Measurements from ENCODE around the gene TRAF2.
"Not testable (repeated sequence)": the region's sequence is repeated elsewhere in the genome, so short reads cannot be mapped to it uniquely, and the experiment has no call there.

TRAF2 gene

GRCh38 chr9:136885950-136886578 lies at the start of gene TRAF2:
TSS of gene TRAF2 (plus strand) at chr9:136886516. CDS start at chr9:136898741, 12,225 bp downstream.
- peak; percentile 99 for DNase-seq (ENCODE audit: low read depth)
- peak within 1 kb of the TSS; percentile 90 for H3K4me3 ChIP-seq (ENCODE audit: low read depth, low read length)

GRCh38 chr9:136837146-136837855 lies 49.0 kb upstream of the TRAF2 start:
- no peak for DNase-seq (ENCODE audit: low read depth)
- H3K4me3 ChIP-seq (ENCODE audit: low read depth, low read length), result no peak overlapping the region

GRCh38 chr9:136837856-136838277 lies 48.4 kb upstream of the TRAF2 start:
- not testable (repeated sequence) for H3K4me3 ChIP-seq (ENCODE audit: low read depth, low read length); DNase-seq (ENCODE audit: low read depth)

- H3K4me3 ChIP-seq (ENCODE audit: low read depth, low read length), result no peak overlapping the region
- DNase-seq (ENCODE audit: low read depth), result no peak
These were observed 47.7 kb upstream of the TRAF2 start for GRCh38 chr9:136838314-136839228.

- no peak for DNase-seq (ENCODE audit: low read depth)
- H3K4me3 ChIP-seq (ENCODE audit: low read depth, low read length), result no peak overlapping the region
These were observed 46.8 kb upstream of the TRAF2 start for GRCh38 chr9:136839229-136840139.

GRCh38 chr9:136840140-136840876 lies 46.0 kb upstream of the TRAF2 start:
- DNase-seq (ENCODE audit: low read depth), result no peak
- no peak overlapping the region for H3K4me3 ChIP-seq (ENCODE audit: low read depth, low read length)

- no peak for DNase-seq (ENCODE audit: low read depth)
- H3K4me3 ChIP-seq (ENCODE audit: low read depth, low read length), result no peak overlapping the region
These were observed 45.3 kb upstream of the TRAF2 start for GRCh38 chr9:136840877-136841645.

GRCh38 chr9:136841646-136842379 lies 44.5 kb upstream of the TRAF2 start:
- not testable (repeated sequence) for DNase-seq (ENCODE audit: low read depth)
- peak overlapping the region; percentile 52 for H3K4me3 ChIP-seq (ENCODE audit: low read depth, low read length)

GRCh38 chr9:136842380-136842948 lies 43.9 kb upstream of the TRAF2 start, which contains the start of gene AJM1:
TSS of gene AJM1 (plus strand) at chr9:136842478. CDS start at chr9:136844415, 1,937 bp downstream.
- H3K4me3 ChIP-seq (ENCODE audit: low read depth, low read length), result peak within 1 kb of the TSS; percentile 52
- DNase-seq (ENCODE audit: low read depth), result not testable (repeated sequence)

GRCh38 chr9:136843159-136843800 lies 43.0 kb upstream of the TRAF2 start:
- peak overlapping the region; percentile 17 for H3K4me3 ChIP-seq (ENCODE audit: low read depth, low read length)
- DNase-seq (ENCODE audit: low read depth), result not testable (repeated sequence)

- H3K4me3 ChIP-seq (ENCODE audit: low read depth, low read length); DNase-seq (ENCODE audit: low read depth): not testable (repeated sequence)
These were observed 42.2 kb upstream of the TRAF2 start for GRCh38 chr9:136843801-136844740.

GRCh38 chr9:136844761-136845464 lies 41.4 kb upstream of the TRAF2 start:
- DNase-seq (ENCODE audit: low read depth), result no peak

GRCh38 chr9:136845465-136846260 lies 40.7 kb upstream of the TRAF2 start:
- peak overlapping the region; percentile 17 for H3K4me3 ChIP-seq (ENCODE audit: low read depth, low read length)
- no peak for DNase-seq (ENCODE audit: low read depth)

More at GRCh38 chr9:136844761-136845464, 41.4 kb upstream of the TRAF2 start:
- no peak overlapping the region for H3K4me3 ChIP-seq (ENCODE audit: low read depth, low read length)
